Osteoblast (primary cell): Measurements from ENCODE around the gene MPI. TPM values are rescaled to one million over a fixed set of nuclear protein-coding genes. Genes with fewer than 3 reads are reported as not detected.
"Not testable (repeated sequence)": the region's sequence is repeated elsewhere in the genome, so short reads cannot be mapped to it uniquely, and the experiment has no call there.

ENCODE experiments used
- DNase-seq: peaks from one replicate; pipeline ENCODE4 v3.0.0; 2011; ENCODE audit warnings: low spot score, mixed read lengths; ENCODE audit not compliant: insufficient read length; ENCODE audit errors: missing footprints
- H2AFZ ChIP-seq: 2 replicates; pipeline ENCODE4 v1.6.0; 2011; ENCODE audit warnings: mild to moderate bottlenecking, low read length
- H3K27ac ChIP-seq: 2 replicates; pipeline ENCODE4 v1.5.1; 2011; ENCODE audit warnings: mild to moderate bottlenecking, low read depth, low read length, moderate library complexity
- H3K27me3 ChIP-seq: 2 replicates; pipeline ENCODE4 v1.6.0; 2012; ENCODE audit warnings: mild to moderate bottlenecking, control low read depth, inconsistent platforms, low read length, moderate library complexity; ENCODE audit not compliant: insufficient read depth
- H3K36me3 ChIP-seq: 2 replicates; pipeline ENCODE4 v1.5.1; 2011; ENCODE audit warnings: mild to moderate bottlenecking, low read length, control low read depth, moderate library complexity; ENCODE audit not compliant: insufficient read depth
- H3K4me1 ChIP-seq: 2 replicates; pipeline ENCODE4 v1.5.1; 2011; ENCODE audit warnings: mild to moderate bottlenecking, low read length, control low read depth, moderate library complexity; ENCODE audit not compliant: insufficient read depth
- H3K4me2 ChIP-seq: 2 replicates; pipeline ENCODE4 v1.6.0; 2011; ENCODE audit warnings: mild to moderate bottlenecking, low read length; ENCODE audit not compliant: insufficient read depth
- H3K4me3 ChIP-seq: fragments of 200-600 bp; sonication (generic); 3 replicates; pipeline ENCODE4 v1.5.1; 2012; ENCODE audit warnings: mild to moderate bottlenecking, low read length, inconsistent platforms; ENCODE audit not compliant: insufficient read depth
- H3K79me2 ChIP-seq: 2 replicates; pipeline ENCODE4 v1.6.0; 2012; ENCODE audit warnings: mild to moderate bottlenecking, low read length, control low read depth, inconsistent platforms; ENCODE audit not compliant: insufficient read depth
- H3K9me3 ChIP-seq: 2 replicates; pipeline ENCODE4 v1.5.1; 2011; ENCODE audit warnings: low read depth, low read length, control low read depth
- H4K20me1 ChIP-seq: 2 replicates; pipeline ENCODE4 v1.6.0; 2012; ENCODE audit warnings: mild to moderate bottlenecking, low read length, control low read depth; ENCODE audit not compliant: insufficient read depth
- total RNA-seq: library from RNA; depleted of rRNA; stranded (reverse); fragments of >200 nt; gene quantifications from 2 replicates; pipeline ENCODE4 v1.2.3, GENCODE V29; 2012
- TF ChIP-seq, protein P1 (sequence below): IDR thresholded peaks from 2 replicates; pipeline ENCODE4 v1.5.1; 2011; ENCODE audit warnings: mild to moderate bottlenecking, low read depth, low read length, moderate library complexity; ENCODE audit errors: extremely low read depth

MPI gene
- total RNA-seq, 1 donor: 54.3 TPM

DNA sequence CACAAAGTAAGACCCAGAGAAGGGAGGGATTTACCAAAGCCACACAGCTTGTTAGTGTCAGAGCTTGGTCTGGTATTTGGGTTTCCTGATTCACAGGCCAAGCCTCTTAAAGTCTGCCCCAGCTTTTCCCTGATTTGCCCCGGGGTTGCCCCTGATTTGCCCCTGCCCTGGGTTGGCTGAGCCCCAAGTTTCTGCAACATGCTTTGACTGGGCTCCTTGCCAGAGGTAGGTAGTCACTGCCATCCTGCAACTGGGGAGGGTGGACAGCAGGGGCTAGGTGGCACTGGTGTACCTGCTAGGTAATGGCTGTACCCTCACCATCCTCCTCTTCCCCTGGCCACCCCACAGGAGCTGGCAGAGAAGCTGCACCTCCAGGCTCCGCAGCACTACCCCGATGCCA lies 2.5 kb downstream of the MPI start:
- Histone ChIP-seq H3K79me2 (peaks cover 13% of the 10 kb centered on the region), H3K9me3 (no peaks in the 10 kb centered on the region), H3K4me3 (no peak overlapping the region), H3K4me1 (peaks cover 16% of the 10 kb centered on the region), H4K20me1 (no peaks in the 10 kb centered on the region), H3K36me3 (peaks cover 14% of the 10 kb centered on the region), H3K27ac (no peak overlapping the region), H3K27me3 (no peaks in the 10 kb centered on the region), H3K4me2 (no peak overlapping the region), H2AFZ (no peak overlapping the region)
- no peak for DNase-seq
- TF ChIP-seq, protein P1, sequence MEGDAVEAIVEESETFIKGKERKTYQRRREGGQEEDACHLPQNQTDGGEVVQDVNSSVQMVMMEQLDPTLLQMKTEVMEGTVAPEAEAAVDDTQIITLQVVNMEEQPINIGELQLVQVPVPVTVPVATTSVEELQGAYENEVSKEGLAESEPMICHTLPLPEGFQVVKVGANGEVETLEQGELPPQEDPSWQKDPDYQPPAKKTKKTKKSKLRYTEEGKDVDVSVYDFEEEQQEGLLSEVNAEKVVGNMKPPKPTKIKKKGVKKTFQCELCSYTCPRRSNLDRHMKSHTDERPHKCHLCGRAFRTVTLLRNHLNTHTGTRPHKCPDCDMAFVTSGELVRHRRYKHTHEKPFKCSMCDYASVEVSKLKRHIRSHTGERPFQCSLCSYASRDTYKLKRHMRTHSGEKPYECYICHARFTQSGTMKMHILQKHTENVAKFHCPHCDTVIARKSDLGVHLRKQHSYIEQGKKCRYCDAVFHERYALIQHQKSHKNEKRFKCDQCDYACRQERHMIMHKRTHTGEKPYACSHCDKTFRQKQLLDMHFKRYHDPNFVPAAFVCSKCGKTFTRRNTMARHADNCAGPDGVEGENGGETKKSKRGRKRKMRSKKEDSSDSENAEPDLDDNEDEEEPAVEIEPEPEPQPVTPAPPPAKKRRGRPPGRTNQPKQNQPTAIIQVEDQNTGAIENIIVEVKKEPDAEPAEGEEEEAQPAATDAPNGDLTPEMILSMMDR: no peak

DNA sequence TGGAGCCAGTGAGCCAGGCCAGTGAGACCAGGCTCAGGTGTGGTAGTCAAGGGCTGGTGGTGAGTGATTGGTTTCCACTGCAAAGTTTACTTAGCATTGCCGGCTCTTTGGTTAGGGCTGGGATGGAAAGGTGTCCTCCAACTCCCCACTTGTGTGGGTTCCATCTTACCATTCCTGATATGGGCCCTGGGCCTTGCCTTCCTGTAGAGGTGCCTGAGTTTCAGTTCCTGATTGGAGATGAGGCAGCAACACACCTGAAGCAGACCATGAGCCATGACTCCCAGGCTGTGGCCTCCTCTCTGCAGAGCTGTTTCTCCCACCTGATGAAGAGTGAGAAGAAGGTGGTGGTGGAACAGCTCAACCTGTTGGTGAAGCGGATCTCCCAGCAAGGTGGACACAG lies 3.1 kb downstream of the MPI start:
- TF ChIP-seq, protein P1: no peak
- Histone ChIP-seq H4K20me1 (no peaks in the 10 kb centered on the region), H2AFZ (no peak overlapping the region), H3K79me2 (peaks cover 13% of the 10 kb centered on the region), H3K27ac (no peak overlapping the region), H3K36me3 (peaks cover 18% of the 10 kb centered on the region), H3K4me2 (no peak overlapping the region), H3K4me1 (peaks cover 16% of the 10 kb centered on the region), H3K9me3 (no peaks in the 10 kb centered on the region), H3K4me3 (no peak overlapping the region), H3K27me3 (no peaks in the 10 kb centered on the region)
- DNase-seq: no peak

DNA sequence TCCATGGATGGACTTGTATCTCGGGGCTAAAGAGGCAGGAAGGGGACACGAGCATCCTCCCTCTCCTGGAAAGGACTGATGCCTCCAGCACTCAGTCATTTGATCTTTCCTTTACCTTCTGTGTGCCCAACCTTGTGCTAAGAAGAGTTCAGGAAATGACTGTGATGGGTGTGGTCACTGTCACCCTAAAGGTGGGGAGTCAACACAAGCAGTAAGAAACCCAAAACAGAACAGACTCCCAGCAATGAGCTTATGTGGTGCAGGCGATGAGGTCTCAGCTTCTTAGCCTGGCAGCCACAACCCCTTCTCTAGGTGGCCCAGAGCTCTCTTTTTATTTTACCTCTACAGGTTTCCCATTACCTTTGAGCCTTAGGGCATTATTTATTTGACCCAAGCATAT lies 3.8 kb downstream of the MPI start:
- no peak for DNase-seq
- H3K9me3 ChIP-seq: no peaks in the 10 kb centered on the region
- H3K4me2 ChIP-seq: no peak overlapping the region
- H3K27me3 ChIP-seq: no peaks in the 10 kb centered on the region
- H3K79me2 ChIP-seq: peaks cover 13% of the 10 kb centered on the region
- H3K36me3 ChIP-seq: peaks cover 18% of the 10 kb centered on the region
- H3K27ac ChIP-seq: no peak overlapping the region
- no peaks in the 10 kb centered on the region for H4K20me1 ChIP-seq
- peaks cover 16% of the 10 kb centered on the region for H3K4me1 ChIP-seq
- no peak overlapping the region for H3K4me3 ChIP-seq
- no peak overlapping the region for H2AFZ ChIP-seq
- TF ChIP-seq, protein P1: no peak

DNA sequence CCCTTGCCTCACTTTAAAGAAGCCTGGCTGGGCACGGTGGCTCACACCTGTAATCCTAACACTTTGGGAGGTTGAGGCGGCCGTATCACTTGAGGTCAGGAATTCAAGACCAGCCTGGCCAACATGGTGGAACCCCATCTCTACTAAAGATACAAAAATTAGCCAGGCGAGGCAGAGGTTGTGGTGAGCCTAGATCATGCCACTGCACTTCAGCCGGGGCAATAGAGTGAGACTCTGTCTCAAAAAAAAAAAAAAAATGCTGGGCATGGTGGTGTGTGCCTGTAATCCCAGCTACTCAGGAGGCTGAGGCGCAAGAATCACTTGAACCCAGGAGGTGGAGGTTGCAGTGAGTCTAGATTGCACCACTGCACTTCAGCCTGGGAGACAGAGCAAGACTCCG lies 4.5 kb downstream of the MPI start:
- not testable (repeated sequence) for DNase-seq, H3K4me1 ChIP-seq, H2AFZ ChIP-seq, H3K9me3 ChIP-seq, H3K4me2 ChIP-seq, H4K20me1 ChIP-seq, H3K27ac ChIP-seq, H3K27me3 ChIP-seq, H3K4me3 ChIP-seq
- peaks cover 13% of the 10 kb centered on the region for H3K79me2 ChIP-seq
- H3K36me3 ChIP-seq: peaks cover 24% of the 10 kb centered on the region
